Spleen (tissue), 11 donors: ENCODE data around the gene DPP3. TPM values are rescaled to one million over a fixed set of nuclear protein-coding genes. Genes with fewer than 3 reads are reported as not detected.

Source experiments
- DNase-seq: peaks from one replicate; pipeline ENCODE4 v3.0.0-alpha.2; 2020
- H3K27ac ChIP-seq, 8 donors: fragments of 200-600 bp; sonication (generic) in 7 of 8; 1 replicate in 4 of 8; 2 replicates in 4 of 8; pipeline versions ENCODE4 v1.5.0 to v1.8.0; 2016 to 2021; ENCODE audit warnings: inconsistent platforms in 4 of 8, mild to moderate bottlenecking in 4 of 8, moderate library complexity in 1 of 8
- H3K27me3 ChIP-seq, 7 donors: fragments of 200-600 bp; sonication (generic) in 6 of 7; replicated peaks in 1 of 7; 1 replicate in 4 of 7; 2 replicates in 3 of 7; pipeline versions ENCODE4 v1.5.0 to v1.8.0; 2016 to 2021; ENCODE audit warnings: inconsistent platforms in 3 of 7, mild to moderate bottlenecking in 1 of 7
- H3K36me3 ChIP-seq, 6 donors: fragments of 200-600 bp; sonication (generic) in 5 of 6; 1 replicate in 4 of 6; 2 replicates in 2 of 6; pipeline versions ENCODE4 v1.5.0 to v1.8.0; 2016 to 2021; ENCODE audit warnings: inconsistent platforms in 2 of 6
- H3K4me1 ChIP-seq, 6 donors: fragments of 200-600 bp; sonication (generic) in 5 of 6; 1 replicate in 3 of 6; 2 replicates in 3 of 6; pipeline versions ENCODE4 v1.5.0 to v1.8.0; 2016 to 2021; ENCODE audit warnings: inconsistent platforms in 3 of 6
- H3K4me3 ChIP-seq, 8 donors: fragments of 200-600 bp; sonication (generic) in 7 of 8; 1 replicate in 4 of 8; 2 replicates in 4 of 8; pipeline versions ENCODE4 v1.5.0 to v1.8.0; 2016 to 2021; ENCODE audit warnings: inconsistent platforms in 4 of 8, mild to moderate bottlenecking in 4 of 8, moderate library complexity in 2 of 8
- H3K9me3 ChIP-seq, 8 donors: fragments of 200-600 bp; sonication (generic) in 7 of 8; 1 replicate in 4 of 8; 2 replicates in 4 of 8; pipeline versions ENCODE4 v1.5.0 to v1.8.0; 2016 to 2021; ENCODE audit warnings: inconsistent platforms in 4 of 8
- POLR2A ChIP-seq, 3 donors: fragments of 450-650 bp; IDR thresholded peaks; one replicate each; pipeline ENCODE4 v1.5.1; 2017; ENCODE audit warnings: antibody characterized with exemption in 3 of 3, mild to moderate bottlenecking in 1 of 3
- POLR2AphosphoS5 ChIP-seq, 3 donors: sonication (generic); formaldehyde crosslinking; IDR thresholded peaks; one replicate each; pipeline ENCODE4 v1.5.1; 2017; ENCODE audit warnings: antibody characterized with exemption in 3 of 3
- WGBS, 5 donors: extraction: QIAGEN DNeasy Blood & Tissue Kit in 3 of 5; methylation state at CpG; one replicate each; pipeline versions ENCODE4 v1.1.5 to v1.1.7; 2013 to 2018; 5-methylcytosine and 5-hydroxymethylcytosine counted together
- intact Hi-C: fragments of 100-400 bp; cut with DNase I; formaldehyde crosslinking; loops from one replicate; pipeline ENCODE4 v1.15.0; 2023; ENCODE audit warnings: low total_unique reads
- polyA plus RNA-seq, 3 donors: library from polyadenylated mRNA; stranded (reverse); fragments of 200-250 nt; gene quantifications; one replicate each; pipeline ENCODE4 v1.2.1, GENCODE V29; 2013
- total RNA-seq, 7 donors: library from RNA; depleted of rRNA in 3 of 7; stranded (reverse); fragments of >200 nt in 3 of 7; fragmentation: NEBNext Ultra II Directional in 4 of 7; extraction: Animal tissue kit (Norgen Biotek cat#: 25700) in 4 of 7; gene quantifications; one replicate each; pipeline versions ENCODE4 v1.1.0 to v1.2.1, GENCODE V29; 2016 to 2021
- TF ChIP-seq, protein P1 (sequence below), 11 experiments: fragments of 200-600 bp in 7 of 11; fragments of 450-650 bp in 4 of 11; sonication (generic) in 4 of 11; IDR thresholded peaks in 8 of 11; conservative IDR thresholded peaks in 3 of 11; 1 replicate in 7 of 11; 2 replicates in 4 of 11; pipeline versions ENCODE4 v1.4.0 to v1.8.0; 2016 to 2021; ENCODE audit warnings: antibody characterized with exemption in 11 of 11, inconsistent platforms in 4 of 11, mild to moderate bottlenecking in 1 of 11
- donor health status: healthy with polysubstance abuse.
- donor health status: DM: no; HTN: no; CAD: no; lungs with moderate emphysema.
- donor health status: DM: no; HTN: no; CAD: no.
- donor health status: Bipolar disorder and iron deficiency.
- donor health status: healthy.
- donor health status: DM: no; HTN: no; CAD: no.
- donor health status: DM: yes; HTN: yes; CAD: no.

Gene DPP3
- total and polyA plus RNA-seq, 10 donors = 17.9 to 35.5 (median 23.7) TPM

DNA sequence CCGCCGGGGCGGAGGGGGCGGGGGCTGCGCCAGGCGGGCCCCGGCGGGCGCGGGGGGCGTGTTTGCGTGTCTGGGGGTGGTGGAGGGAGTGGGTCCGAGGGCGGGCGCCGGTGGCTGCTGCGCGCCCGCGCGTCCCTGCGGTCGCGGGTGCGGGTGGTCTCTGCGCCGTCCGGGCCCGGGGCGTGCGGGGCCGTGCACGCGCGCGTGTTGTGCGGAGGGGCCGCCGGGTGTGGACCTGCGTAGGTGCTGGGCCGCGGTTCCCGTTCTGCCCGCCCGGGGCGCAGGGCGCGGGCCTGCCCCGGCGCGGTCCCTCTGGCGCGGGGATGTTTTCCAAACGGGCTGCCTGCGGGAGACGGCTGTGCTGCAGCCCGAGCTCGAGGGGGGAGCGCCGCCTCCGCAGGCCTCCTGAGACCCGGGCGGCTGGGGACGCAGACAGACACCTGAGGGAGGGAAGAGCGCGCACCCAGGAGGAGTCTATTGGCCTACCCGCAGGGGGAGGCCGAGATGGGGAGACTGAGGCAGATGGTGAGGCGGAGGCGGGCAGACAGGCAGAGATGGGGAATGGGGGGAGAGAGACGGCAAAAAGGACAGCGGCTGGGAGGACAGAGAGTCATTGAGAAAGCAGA lies 13.1 kb upstream of the DPP3 start:
- Histone ChIP-seq H3K9me3 (peaks cover 0 to 5% (median 1%) of the 10 kb centered on the region in 8 donors), H3K27ac (peak overlapping the region in 6 of 8 donors; percentile 73 to 89 (median 80)), H3K36me3 (peaks cover 0 to 8% (median 0%) of the 10 kb centered on the region in 6 donors), H3K4me1 (peaks cover 10 to 54% (median 41%) of the 10 kb centered on the region in 6 donors), H3K27me3 (no peaks in the 10 kb centered on the region), H3K4me3 (peak overlapping the region; percentile 33 to 84 (median 60))
- intact Hi-C loops = no loop called here
- WGBS, 5 donors = 2 to 6% (median 4%) methylated on average over 29 to 72 of the region's 72 CpGs
- no peak for DNase-seq
- TF ChIP-seq, protein P1, sequence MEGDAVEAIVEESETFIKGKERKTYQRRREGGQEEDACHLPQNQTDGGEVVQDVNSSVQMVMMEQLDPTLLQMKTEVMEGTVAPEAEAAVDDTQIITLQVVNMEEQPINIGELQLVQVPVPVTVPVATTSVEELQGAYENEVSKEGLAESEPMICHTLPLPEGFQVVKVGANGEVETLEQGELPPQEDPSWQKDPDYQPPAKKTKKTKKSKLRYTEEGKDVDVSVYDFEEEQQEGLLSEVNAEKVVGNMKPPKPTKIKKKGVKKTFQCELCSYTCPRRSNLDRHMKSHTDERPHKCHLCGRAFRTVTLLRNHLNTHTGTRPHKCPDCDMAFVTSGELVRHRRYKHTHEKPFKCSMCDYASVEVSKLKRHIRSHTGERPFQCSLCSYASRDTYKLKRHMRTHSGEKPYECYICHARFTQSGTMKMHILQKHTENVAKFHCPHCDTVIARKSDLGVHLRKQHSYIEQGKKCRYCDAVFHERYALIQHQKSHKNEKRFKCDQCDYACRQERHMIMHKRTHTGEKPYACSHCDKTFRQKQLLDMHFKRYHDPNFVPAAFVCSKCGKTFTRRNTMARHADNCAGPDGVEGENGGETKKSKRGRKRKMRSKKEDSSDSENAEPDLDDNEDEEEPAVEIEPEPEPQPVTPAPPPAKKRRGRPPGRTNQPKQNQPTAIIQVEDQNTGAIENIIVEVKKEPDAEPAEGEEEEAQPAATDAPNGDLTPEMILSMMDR (IDR thresholded peaks at IDR 0.05 in 8 of 11, conservative IDR thresholded peaks at IDR 0.05 in 3 of 11) = peak in 8 of 11 experiments; percentile 24 to 56 (median 37)
- no peak for TF ChIP-seq POLR2A (IDR thresholded peaks at IDR 0.05)
- no peak for TF ChIP-seq POLR2AphosphoS5 (IDR thresholded peaks at IDR 0.05)

DNA sequence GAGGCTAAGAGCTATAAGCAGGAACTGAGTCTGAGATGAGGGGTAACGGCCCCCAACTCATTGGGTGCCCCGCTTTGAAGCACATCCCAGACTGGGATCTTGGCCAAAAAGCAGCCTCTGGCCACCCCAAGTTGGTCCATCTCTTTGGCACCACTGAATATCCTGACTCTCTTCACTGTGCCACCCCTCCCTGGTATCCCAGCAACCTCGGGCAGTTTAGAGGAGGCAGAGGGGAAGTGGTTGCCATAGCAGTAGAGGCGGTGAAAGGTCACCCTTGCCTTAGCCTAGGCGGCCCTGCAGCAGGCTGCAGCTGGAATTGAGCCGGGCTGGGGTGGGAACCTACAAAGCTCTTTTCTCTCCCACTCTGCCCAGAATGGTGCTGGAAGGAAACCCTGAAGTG lies 12.5 kb upstream of the DPP3 start:
- Histone ChIP-seq H3K36me3 (peaks cover 0 to 14% (median 0%) of the 10 kb centered on the region in 6 donors), H3K27me3 (no peaks in the 10 kb centered on the region), H3K4me3 (peak overlapping the region in 6 of 8 donors; percentile 56 to 84 (median 64)), H3K27ac (peak overlapping the region in 4 of 8 donors; percentile 73 to 89 (median 84)), H3K4me1 (peaks cover 10 to 54% (median 41%) of the 10 kb centered on the region in 6 donors), H3K9me3 (peaks cover 0 to 3% (median under 1%) of the 10 kb centered on the region in 8 donors)
- peak; percentile 81 for DNase-seq
- intact Hi-C loops = no loop called here
- 30 to 39% (median 37%) methylated on average over 6 of the region's 6 CpGs for WGBS, 5 donors
- TF ChIP-seq POLR2AphosphoS5 (IDR thresholded peaks at IDR 0.05) = peak in 2 of 3 donors; percentile 6 to 12
- TF ChIP-seq, protein P1 (IDR thresholded peaks at IDR 0.05 in 8 of 11, conservative IDR thresholded peaks at IDR 0.05 in 3 of 11) = no peak

DNA sequence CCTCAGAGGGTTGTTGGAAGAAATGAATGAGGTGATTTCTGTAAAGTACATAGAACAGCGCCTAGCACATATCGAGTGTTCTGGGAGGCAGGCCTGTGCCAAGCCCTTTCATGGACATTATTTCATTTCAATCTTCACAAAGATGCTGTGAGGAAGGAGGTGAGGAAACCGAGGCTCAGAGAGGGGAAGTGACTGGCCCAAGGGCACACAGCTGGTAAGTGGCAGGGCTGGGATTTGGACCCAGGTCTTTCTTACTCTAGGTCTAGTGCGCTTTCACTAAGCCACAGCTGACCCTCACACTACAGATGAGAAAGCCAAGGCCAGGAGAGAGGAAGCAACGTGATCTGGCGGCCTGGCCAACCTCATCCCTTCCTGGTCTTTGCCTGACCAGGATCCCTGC lies 11.5 kb upstream of the DPP3 start:
- TF ChIP-seq POLR2AphosphoS5 (IDR thresholded peaks at IDR 0.05) (no peak), POLR2A (IDR thresholded peaks at IDR 0.05) (no peak)
- TF ChIP-seq, protein P1 (IDR thresholded peaks at IDR 0.05 in 8 of 11, conservative IDR thresholded peaks at IDR 0.05 in 3 of 11) = no peak
- peaks cover 0 to 23% (median 3%) of the 10 kb centered on the region in 6 donors for H3K36me3 ChIP-seq
- H3K4me1 ChIP-seq = peaks cover 10 to 54% (median 41%) of the 10 kb centered on the region in 6 donors
- intact Hi-C loops = no loop called here
- peak overlapping the region in 1 of 8 donors; percentile 45 for H3K27ac ChIP-seq
- H3K4me3 ChIP-seq = no peak overlapping the region
- no peaks in the 10 kb centered on the region for H3K27me3 ChIP-seq
- no peaks in the 10 kb centered on the region for H3K9me3 ChIP-seq
- DNase-seq = no peak
- 60 to 82% (median 77%) methylated on average over 6 of the region's 6 CpGs for WGBS, 5 donors

DNA sequence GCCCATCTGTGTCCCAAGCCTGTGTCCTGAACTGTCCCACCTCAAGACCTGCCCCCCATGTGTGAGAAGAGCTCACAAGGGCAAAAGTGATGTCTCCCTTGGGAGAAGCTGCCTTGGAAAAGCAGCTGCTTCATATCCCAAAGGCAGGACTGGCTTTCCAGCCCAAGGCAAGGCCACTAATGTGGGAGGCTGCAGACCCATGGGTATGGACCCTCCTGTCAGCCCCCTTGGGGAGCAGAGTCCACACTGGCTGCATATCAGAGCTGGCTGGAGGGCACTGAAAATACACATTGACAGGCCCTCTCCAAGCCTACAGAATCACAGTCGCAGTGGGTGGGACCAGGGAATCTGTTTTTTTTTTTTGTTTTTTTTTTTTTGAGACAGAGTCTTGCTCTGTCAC lies 10.8 kb upstream of the DPP3 start:
- Histone ChIP-seq H3K27ac (peak overlapping the region in 3 of 8 donors; percentile 0 to 10 (median 4)), H3K27me3 (no peaks in the 10 kb centered on the region), H3K36me3 (peaks cover 0 to 31% (median 7%) of the 10 kb centered on the region in 6 donors), H3K9me3 (no peaks in the 10 kb centered on the region), H3K4me3 (no peak overlapping the region), H3K4me1 (peaks cover 10 to 54% (median 41%) of the 10 kb centered on the region in 6 donors)
- intact Hi-C loops = no loop called here
- TF ChIP-seq POLR2A (IDR thresholded peaks at IDR 0.05) (no peak), POLR2AphosphoS5 (IDR thresholded peaks at IDR 0.05) (no peak)
- TF ChIP-seq, protein P1 (IDR thresholded peaks at IDR 0.05 in 8 of 11, conservative IDR thresholded peaks at IDR 0.05 in 3 of 11) = no peak
- WGBS, 5 donors = 86 to 100% (median 91%) methylated on average over 1 of the region's 1 CpG
- DNase-seq = no peak
